GM12878 (cell line): ENCODE measurements around the gene BSCL2. TPM values are rescaled to one million over a fixed set of nuclear protein-coding genes. Genes with fewer than 3 reads are reported as not detected.

Experiments used
- BCLAF1 ChIP-seq: fragments of 450-650 bp; IDR thresholded peaks from 2 replicates; pipeline ENCODE4 v1.6.1; 2017; ENCODE audit warnings: antibody characterized with exemption, mild to moderate bottlenecking, moderate library complexity
- BRCA1 ChIP-seq: IDR thresholded peaks from 2 replicates; pipeline ENCODE4 v1.6.1; 2011; ENCODE audit warnings: low read depth, low read length, improper control_type of control experiment
- CEBPB ChIP-seq, 2 experiments: fragments of 150-350 bp in 1 of 2; IDR thresholded peaks; 2 replicates each; pipeline ENCODE4 v1.6.1; 2012 to 2014; ENCODE audit warnings: low read depth in 2 of 2, low read length in 2 of 2, borderline replicate concordance in 1 of 2, inconsistent platforms in 1 of 2
- E2F4 ChIP-seq: IDR thresholded peaks from 2 replicates; pipeline ENCODE4 v1.6.1; 2012; ENCODE audit warnings: low read depth, low read length, improper control_type of control experiment
- ELK1 ChIP-seq: IDR thresholded peaks from 2 replicates; pipeline ENCODE4 v1.6.1; 2012; ENCODE audit warnings: low read depth, low read length, improper control_type of control experiment
- FOS ChIP-seq: IDR thresholded peaks from 3 replicates; pipeline ENCODE4 v1.6.1; 2011; ENCODE audit warnings: borderline replicate concordance; ENCODE audit not compliant: insufficient read length; ENCODE audit errors: extremely low read depth
- JUND ChIP-seq: IDR thresholded peaks from 2 replicates; pipeline ENCODE4 v1.6.1; 2012; ENCODE audit warnings: low read depth, mild to moderate bottlenecking, low read length, improper control_type of control experiment, moderate library complexity
- MEF2B ChIP-seq: fragments of 450-650 bp; IDR thresholded peaks from 2 replicates; pipeline ENCODE4 v1.6.1; 2018; ENCODE audit warnings: mild to moderate bottlenecking, moderate library complexity; ENCODE audit not compliant: partially characterized antibody, poor library complexity, severe bottlenecking
- MYC ChIP-seq: IDR thresholded peaks from 2 replicates; pipeline ENCODE4 v1.6.1; 2011; ENCODE audit warnings: mild to moderate bottlenecking, low read length, moderate library complexity, inconsistent platforms; ENCODE audit not compliant: insufficient read depth, insufficient replicate concordance, insufficient read length, severe bottlenecking
- SMARCA5 ChIP-seq: fragments of 450-650 bp; IDR thresholded peaks from 2 replicates; pipeline ENCODE4 v1.6.1; 2017; ENCODE audit warnings: mild to moderate bottlenecking
- polyA plus RNA-seq, 11 experiments: library from polyadenylated mRNA; depleted of rRNA in 4 of 11; unstranded in 6 of 11; stranded (reverse) in 5 of 11; fragments of >200 nt; fragmentation: Nextera tagmentation in 4 of 11; fragmentation: Illumina TruSeq in 1 of 11; extraction: Ambion mirVana in 4 of 11; extraction: Trizol in 1 of 11; gene quantifications; 1 replicate in 1 of 11; 2 replicates in 10 of 11; pipeline versions ENCODE4 v1.2.1 to v1.2.3, GENCODE V29; 2011 to 2016; ENCODE audit warnings: inconsistent platforms in 2 of 11, missing spikeins in 2 of 11, low read depth in 1 of 11
- total RNA-seq, 4 experiments: library from RNA; depleted of rRNA in 3 of 4; stranded (reverse); fragments of >200 nt in 3 of 4; fragmentation: Illumina TruSeq in 1 of 4; extraction: Trizol in 1 of 4; gene quantifications; 2 replicates each; pipeline versions ENCODE4 v1.2.1 to v1.2.3, GENCODE V29; 2013 to 2021
- TF ChIP-seq, protein P1 (sequence below): fragments of 450-650 bp; IDR thresholded peaks from 2 replicates; pipeline ENCODE4 v1.6.1; 2016; ENCODE audit warnings: mild to moderate bottlenecking
- TF ChIP-seq, protein P2 (sequence below): IDR thresholded peaks from 2 replicates; pipeline ENCODE4 v1.6.1; 2012; ENCODE audit warnings: low read depth, low read length, improper control_type of control experiment
- TF ChIP-seq, protein P3 (sequence below): fragments of 450-650 bp; IDR thresholded peaks from 2 replicates; pipeline ENCODE4 v1.6.1; 2017; ENCODE audit warnings: mild to moderate bottlenecking, moderate library complexity
- TF ChIP-seq, protein P4 (sequence below): fragments of 450-650 bp; formaldehyde crosslinking; IDR thresholded peaks from 2 replicates; pipeline ENCODE4 v1.5.0; 2022; ENCODE audit warnings: mild to moderate bottlenecking, missing genetic modification characterization

The BSCL2 gene
- total and polyA plus RNA-seq, 10 of the 15 experiments (the other 5 are each of a cell fraction or from before 2014, with no cell fraction given): 12.3 to 57.9 (median 21.8) TPM

GRCh38 chr11:62665075-62665598 lies 42.1 kb downstream of the BSCL2 start, which contains the start of the genes C11orf98 and CSKMT (continued):
- TF ChIP-seq, protein P1, sequence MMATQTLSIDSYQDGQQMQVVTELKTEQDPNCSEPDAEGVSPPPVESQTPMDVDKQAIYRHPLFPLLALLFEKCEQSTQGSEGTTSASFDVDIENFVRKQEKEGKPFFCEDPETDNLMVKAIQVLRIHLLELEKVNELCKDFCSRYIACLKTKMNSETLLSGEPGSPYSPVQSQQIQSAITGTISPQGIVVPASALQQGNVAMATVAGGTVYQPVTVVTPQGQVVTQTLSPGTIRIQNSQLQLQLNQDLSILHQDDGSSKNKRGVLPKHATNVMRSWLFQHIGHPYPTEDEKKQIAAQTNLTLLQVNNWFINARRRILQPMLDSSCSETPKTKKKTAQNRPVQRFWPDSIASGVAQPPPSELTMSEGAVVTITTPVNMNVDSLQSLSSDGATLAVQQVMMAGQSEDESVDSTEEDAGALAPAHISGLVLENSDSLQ: no peak
- TF ChIP-seq, protein P2, sequence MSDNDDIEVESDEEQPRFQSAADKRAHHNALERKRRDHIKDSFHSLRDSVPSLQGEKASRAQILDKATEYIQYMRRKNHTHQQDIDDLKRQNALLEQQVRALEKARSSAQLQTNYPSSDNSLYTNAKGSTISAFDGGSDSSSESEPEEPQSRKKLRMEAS: no peak
- TF ChIP-seq JUND (no peak), FOS (no peak), CEBPB (IDR thresholded peaks at IDR 0.05; ENCODE audit: borderline replicate concordance in 1 of 2, low read depth in 2 of 2, low read length in 2 of 2) (no peak), ELK1 (peak; percentile 77), SMARCA5 (no peak), BCLAF1 (no peak), BRCA1 (no peak), MYC (no peak), E2F4 (no peak), MEF2B (peak; percentile 26)
- TF ChIP-seq, protein P3, sequence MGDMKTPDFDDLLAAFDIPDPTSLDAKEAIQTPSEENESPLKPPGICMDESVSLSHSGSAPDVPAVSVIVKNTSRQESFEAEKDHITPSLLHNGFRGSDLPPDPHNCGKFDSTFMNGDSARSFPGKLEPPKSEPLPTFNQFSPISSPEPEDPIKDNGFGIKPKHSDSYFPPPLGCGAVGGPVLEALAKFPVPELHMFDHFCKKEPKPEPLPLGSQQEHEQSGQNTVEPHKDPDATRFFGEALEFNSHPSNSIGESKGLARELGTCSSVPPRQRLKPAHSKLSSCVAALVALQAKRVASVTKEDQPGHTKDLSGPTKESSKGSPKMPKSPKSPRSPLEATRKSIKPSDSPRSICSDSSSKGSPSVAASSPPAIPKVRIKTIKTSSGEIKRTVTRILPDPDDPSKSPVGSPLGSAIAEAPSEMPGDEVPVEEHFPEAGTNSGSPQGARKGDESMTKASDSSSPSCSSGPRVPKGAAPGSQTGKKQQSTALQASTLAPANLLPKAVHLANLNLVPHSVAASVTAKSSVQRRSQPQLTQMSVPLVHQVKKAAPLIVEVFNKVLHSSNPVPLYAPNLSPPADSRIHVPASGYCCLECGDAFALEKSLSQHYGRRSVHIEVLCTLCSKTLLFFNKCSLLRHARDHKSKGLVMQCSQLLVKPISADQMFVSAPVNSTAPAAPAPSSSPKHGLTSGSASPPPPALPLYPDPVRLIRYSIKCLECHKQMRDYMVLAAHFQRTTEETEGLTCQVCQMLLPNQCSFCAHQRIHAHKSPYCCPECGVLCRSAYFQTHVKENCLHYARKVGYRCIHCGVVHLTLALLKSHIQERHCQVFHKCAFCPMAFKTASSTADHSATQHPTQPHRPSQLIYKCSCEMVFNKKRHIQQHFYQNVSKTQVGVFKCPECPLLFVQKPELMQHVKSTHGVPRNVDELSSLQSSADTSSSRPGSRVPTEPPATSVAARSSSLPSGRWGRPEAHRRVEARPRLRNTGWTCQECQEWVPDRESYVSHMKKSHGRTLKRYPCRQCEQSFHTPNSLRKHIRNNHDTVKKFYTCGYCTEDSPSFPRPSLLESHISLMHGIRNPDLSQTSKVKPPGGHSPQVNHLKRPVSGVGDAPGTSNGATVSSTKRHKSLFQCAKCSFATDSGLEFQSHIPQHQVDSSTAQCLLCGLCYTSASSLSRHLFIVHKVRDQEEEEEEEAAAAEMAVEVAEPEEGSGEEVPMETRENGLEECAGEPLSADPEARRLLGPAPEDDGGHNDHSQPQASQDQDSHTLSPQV: no peak
- TF ChIP-seq, protein P4, sequence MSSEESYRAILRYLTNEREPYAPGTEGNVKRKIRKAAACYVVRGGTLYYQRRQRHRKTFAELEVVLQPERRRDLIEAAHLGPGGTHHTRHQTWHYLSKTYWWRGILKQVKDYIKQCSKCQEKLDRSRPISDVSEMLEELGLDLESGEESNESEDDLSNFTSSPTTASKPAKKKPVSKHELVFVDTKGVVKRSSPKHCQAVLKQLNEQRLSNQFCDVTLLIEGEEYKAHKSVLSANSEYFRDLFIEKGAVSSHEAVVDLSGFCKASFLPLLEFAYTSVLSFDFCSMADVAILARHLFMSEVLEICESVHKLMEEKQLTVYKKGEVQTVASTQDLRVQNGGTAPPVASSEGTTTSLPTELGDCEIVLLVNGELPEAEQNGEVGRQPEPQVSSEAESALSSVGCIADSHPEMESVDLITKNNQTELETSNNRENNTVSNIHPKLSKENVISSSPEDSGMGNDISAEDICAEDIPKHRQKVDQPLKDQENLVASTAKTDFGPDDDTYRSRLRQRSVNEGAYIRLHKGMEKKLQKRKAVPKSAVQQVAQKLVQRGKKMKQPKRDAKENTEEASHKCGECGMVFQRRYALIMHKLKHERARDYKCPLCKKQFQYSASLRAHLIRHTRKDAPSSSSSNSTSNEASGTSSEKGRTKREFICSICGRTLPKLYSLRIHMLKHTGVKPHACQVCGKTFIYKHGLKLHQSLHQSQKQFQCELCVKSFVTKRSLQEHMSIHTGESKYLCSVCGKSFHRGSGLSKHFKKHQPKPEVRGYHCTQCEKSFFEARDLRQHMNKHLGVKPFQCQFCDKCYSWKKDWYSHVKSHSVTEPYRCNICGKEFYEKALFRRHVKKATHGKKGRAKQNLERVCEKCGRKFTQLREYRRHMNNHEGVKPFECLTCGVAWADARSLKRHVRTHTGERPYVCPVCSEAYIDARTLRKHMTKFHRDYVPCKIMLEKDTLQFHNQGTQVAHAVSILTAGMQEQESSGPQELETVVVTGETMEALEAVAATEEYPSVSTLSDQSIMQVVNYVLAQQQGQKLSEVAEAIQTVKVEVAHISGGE (CRISPR knock-in tag): peak; percentile 41; the same call in 1 of the 2 replicates
